Measurements from ENCODE around the gene MBP.

MBP gene

GRCh38 chr18:77132369-77133050 is at the start of gene MBP:
Gene MBP (minus strand): TSS chr18:77132783. CDS start chr18:77105261, 27,522 bp downstream.
- DNase-seq = no peak

GRCh38 chr18:77181950-77182707 is 49.5 kb upstream of the MBP start:
- DNase-seq = no peak

GRCh38 chr18:77178559-77178958 is 46.0 kb upstream of the MBP start:
- no peak for DNase-seq

GRCh38 chr18:77177009-77177408 is 44.4 kb upstream of the MBP start:
- no peak for DNase-seq

- no peak for DNase-seq
Observed at GRCh38 chr18:77173275-77174030, 40.9 kb upstream of the MBP start.

GRCh38 chr18:77170890-77171410 is 38.4 kb upstream of the MBP start:
- DNase-seq = no peak

GRCh38 chr18:77168811-77169311 is 36.3 kb upstream of the MBP start:
- no peak for DNase-seq

- DNase-seq = no peak
Observed at GRCh38 chr18:77167251-77167650, 34.7 kb upstream of the MBP start.

- DNase-seq = no peak
Observed at GRCh38 chr18:77166523-77166922, 33.9 kb upstream of the MBP start.

GRCh38 chr18:77165503-77166188 is 33.1 kb upstream of the MBP start:
- DNase-seq = no peak

GRCh38 chr18:77164763-77165485 is 32.3 kb upstream of the MBP start:
- DNase-seq = no peak

GRCh38 chr18:77164026-77164425 is 31.4 kb upstream of the MBP start:
- DNase-seq = no peak

GRCh38 chr18:77162580-77162979 is 30.0 kb upstream of the MBP start:
- no peak for DNase-seq

GRCh38 chr18:77161961-77162360 is 29.4 kb upstream of the MBP start:
- no peak for DNase-seq

- DNase-seq = no peak
Observed at GRCh38 chr18:77161383-77161782, 28.8 kb upstream of the MBP start.

GRCh38 chr18:77160515-77160914 is 27.9 kb upstream of the MBP start:
- DNase-seq = no peak

GRCh38 chr18:77157312-77157711 is 24.7 kb upstream of the MBP start:
- no peak for DNase-seq

GRCh38 chr18:77155031-77155430 is 22.4 kb upstream of the MBP start:
- no peak for DNase-seq

GRCh38 chr18:77153404-77153803 is 20.8 kb upstream of the MBP start:
- DNase-seq = no peak

- DNase-seq = no peak
Observed at GRCh38 chr18:77151772-77152520, 19.4 kb upstream of the MBP start.
